ENCODE measurements around the gene ABRAXAS1. TPM values are rescaled to one million over a fixed set of nuclear protein-coding genes. Genes with fewer than 3 reads are reported as not detected.

The ABRAXAS1 gene
- total and polyA plus RNA-seq, 7 donors: 5.8 to 29.6 (median 12.5) TPM

DNA sequence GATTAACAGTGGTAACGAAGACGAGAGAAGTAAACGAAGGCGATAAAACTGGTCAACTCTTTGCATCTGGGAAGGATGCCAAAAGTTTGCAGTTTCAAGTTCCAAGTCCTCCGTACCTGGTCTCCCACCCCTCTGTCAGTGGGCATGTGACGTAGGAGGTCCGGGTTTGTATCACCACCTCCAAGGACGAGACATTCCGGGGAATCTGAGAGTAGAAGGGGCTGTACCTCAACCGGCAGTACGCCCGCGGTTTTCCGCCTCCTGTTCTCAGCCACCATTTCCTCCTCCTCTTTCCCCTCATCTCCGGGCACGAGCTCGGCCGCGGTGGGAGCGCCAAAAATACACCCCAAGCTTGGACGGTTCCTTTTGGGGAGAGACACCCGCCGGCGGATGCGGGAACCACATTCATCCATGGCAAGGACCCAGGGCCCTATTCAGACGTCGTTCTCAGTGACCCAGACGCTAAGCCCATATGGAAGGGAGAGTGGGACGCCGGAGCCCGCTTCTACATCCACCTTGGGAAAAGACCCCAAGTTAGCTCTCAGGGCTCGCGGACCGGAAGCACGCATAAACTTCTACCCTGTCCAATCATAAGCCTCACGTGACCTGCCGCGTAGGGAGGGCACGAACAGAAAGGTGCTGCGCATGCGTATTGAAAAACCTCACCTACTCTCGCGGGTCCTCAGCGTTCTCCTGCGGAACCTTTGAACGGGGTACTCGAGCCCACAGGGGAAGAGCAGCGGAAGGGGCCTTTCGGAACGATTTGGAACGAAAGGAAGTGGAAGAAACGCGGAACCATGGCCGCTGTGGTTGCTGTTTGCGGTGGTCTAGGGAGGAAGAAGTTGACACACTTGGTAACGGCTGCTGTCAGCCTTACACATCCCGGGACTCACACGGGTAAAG lies 29.4 kb downstream of the ABRAXAS1 start, which contains the start of the genes HELQ and MRPS18C:
HELQ (minus strand) TSS at position 543 of the 903 bp plus-strand sequence; CDS start at position 413, 130 bp downstream.
MRPS18C (plus strand) TSS at position 778 of the 903 bp plus-strand sequence; CDS start at position 798, 20 bp downstream.
- DNase-seq: peak; percentile 99
- intact Hi-C loops (cut with DNase I): loop anchor here (1.0 to 10.0 kb wide), 5 partner anchors 29 to 1081 kb away; partner anchors contain the start of gene HNRNPD
- no peaks in the 10 kb centered on the region for H3K9me3 ChIP-seq
- H3K27ac ChIP-seq: peak within 1 kb of the TSS; percentile 96 to 99 (median 98)
- peak within 1 kb of the TSS; percentile 80 to 86 (median 84) for H3K4me3 ChIP-seq
- peaks cover 0 to 53% (median 14%) of the 10 kb centered on the region in 4 donors for H3K36me3 ChIP-seq
- WGBS, 2 donors: 0 to 1% methylated on average over 58 of the region's 58 CpGs
- TF ChIP-seq EP300 (IDR thresholded peaks at IDR 0.05) (peak in 1 of 4 donors; percentile 20), POLR2AphosphoS5 (IDR thresholded peaks at IDR 0.05) (peak; percentile 81 to 92 (median 88)), POLR2A (IDR thresholded peaks at IDR 0.05) (peak; percentile 45 to 66)
- TF ChIP-seq, protein P1, sequence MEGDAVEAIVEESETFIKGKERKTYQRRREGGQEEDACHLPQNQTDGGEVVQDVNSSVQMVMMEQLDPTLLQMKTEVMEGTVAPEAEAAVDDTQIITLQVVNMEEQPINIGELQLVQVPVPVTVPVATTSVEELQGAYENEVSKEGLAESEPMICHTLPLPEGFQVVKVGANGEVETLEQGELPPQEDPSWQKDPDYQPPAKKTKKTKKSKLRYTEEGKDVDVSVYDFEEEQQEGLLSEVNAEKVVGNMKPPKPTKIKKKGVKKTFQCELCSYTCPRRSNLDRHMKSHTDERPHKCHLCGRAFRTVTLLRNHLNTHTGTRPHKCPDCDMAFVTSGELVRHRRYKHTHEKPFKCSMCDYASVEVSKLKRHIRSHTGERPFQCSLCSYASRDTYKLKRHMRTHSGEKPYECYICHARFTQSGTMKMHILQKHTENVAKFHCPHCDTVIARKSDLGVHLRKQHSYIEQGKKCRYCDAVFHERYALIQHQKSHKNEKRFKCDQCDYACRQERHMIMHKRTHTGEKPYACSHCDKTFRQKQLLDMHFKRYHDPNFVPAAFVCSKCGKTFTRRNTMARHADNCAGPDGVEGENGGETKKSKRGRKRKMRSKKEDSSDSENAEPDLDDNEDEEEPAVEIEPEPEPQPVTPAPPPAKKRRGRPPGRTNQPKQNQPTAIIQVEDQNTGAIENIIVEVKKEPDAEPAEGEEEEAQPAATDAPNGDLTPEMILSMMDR (IDR thresholded peaks at IDR 0.05): peak in 2 of 4 experiments; percentile 13 to 48
- H3K4me1 ChIP-seq: peaks cover 0 to 32% (median 22%) of the 10 kb centered on the region in 4 donors
- H3K27me3 ChIP-seq: no peaks in the 10 kb centered on the region

DNA sequence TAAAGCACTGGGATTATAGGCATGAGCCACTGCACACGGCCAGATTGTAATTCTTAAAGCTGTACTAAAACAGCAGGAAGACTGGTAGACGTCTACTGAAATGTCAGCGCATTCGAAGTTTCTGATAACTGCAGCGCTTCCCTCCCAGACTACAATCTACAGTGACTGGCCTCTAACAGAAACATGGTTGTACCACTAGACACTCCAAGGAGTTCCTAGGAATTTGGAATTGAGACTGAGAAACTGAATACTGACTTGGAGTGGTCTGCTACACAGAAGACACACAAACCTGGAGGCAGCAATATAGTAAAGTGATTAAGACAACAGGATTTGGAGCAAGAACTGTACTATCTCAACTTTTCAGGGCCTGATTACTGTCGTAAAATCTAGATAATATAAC lies 30.2 kb downstream of the ABRAXAS1 start:
- TF ChIP-seq, protein P1 (IDR thresholded peaks at IDR 0.05): no peak
- TF ChIP-seq EP300 (IDR thresholded peaks at IDR 0.05): no peak
- intact Hi-C loops (cut with DNase I): loop anchor here (5.0 to 10.0 kb wide), 4 partner anchors 167 to 1080 kb away; partner anchors contain the start of gene HNRNPD
- Histone ChIP-seq H3K27me3 (no peaks in the 10 kb centered on the region), H3K4me3 (peak overlapping the region; percentile 80 to 86 (median 84)), H3K36me3 (peaks cover 0 to 44% (median 6%) of the 10 kb centered on the region in 4 donors), H3K4me1 (peaks cover 0 to 32% (median 22%) of the 10 kb centered on the region in 4 donors), H3K27ac (peak overlapping the region; percentile 96 to 99 (median 98)), H3K9me3 (no peaks in the 10 kb centered on the region)
- DNase-seq: no peak
- WGBS, 2 donors: 6 to 17% methylated on average over 6 of the region's 6 CpGs

DNA sequence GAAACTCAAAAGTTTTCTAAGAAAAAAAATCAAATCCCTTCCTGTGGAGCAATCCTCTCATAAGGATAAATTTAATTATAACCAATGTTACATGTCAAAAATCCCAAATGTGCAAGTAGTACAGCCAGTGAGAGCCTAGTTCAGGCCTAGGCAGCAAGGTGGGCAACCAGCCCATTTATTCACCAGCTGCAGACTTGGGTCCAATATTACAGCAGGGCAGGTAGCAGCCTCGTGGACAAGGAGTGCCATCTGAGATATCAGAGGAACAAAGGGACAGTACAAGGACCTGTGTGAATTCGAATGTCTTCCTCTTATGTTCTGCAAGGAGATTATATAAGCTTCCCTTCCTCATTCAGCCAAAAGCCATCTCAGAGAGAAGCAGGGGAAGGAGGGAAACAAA lies 35.9 kb downstream of the ABRAXAS1 start:
- H3K4me1 ChIP-seq: peaks cover 0 to 5% (median 3%) of the 10 kb centered on the region in 4 donors
- peaks cover 0 to 43% (median 0%) of the 10 kb centered on the region in 4 donors for H3K36me3 ChIP-seq
- no peak overlapping the region for H3K27ac ChIP-seq
- H3K4me3 ChIP-seq: no peak overlapping the region
- 40 to 57% methylated on average over 2 of the region's 2 CpGs for WGBS, 2 donors
- intact Hi-C loops (cut with DNase I): no loop called here
- DNase-seq: no peak
- TF ChIP-seq, protein P1 (IDR thresholded peaks at IDR 0.05): no peak
- TF ChIP-seq POLR2AphosphoS5 (IDR thresholded peaks at IDR 0.05) (no peak), POLR2A (IDR thresholded peaks at IDR 0.05) (no peak), EP300 (IDR thresholded peaks at IDR 0.05) (no peak)
- no peaks in the 10 kb centered on the region for H3K27me3 ChIP-seq
- H3K9me3 ChIP-seq: no peaks in the 10 kb centered on the region

DNA sequence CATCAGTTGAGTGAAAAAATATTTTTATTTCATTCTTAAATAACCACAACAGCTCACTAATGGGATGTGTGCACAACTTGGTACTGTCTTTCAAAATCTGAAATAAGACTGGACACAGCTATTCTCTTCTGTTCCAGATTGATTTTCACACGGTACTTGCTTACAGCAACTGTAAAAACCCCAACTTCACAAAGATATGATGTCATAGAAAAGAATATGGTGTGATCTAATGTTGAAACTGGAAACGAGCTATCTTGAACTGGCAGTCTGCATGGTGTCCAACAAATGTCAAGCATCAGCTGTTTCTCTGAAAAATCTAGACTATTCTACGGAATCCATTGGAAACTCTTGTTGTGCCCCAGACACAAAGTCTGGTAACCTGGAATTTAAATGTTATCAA lies 44.0 kb downstream of the ABRAXAS1 start:
- intact Hi-C loops (cut with DNase I): no loop called here
- Histone ChIP-seq H3K36me3 (peaks cover 0 to 81% (median 14%) of the 10 kb centered on the region in 4 donors), H3K27me3 (no peaks in the 10 kb centered on the region), H3K9me3 (no peaks in the 10 kb centered on the region), H3K27ac (no peak overlapping the region), H3K4me1 (no peaks in the 10 kb centered on the region), H3K4me3 (no peak overlapping the region)
- DNase-seq: no peak
- no peak for TF ChIP-seq POLR2A (IDR thresholded peaks at IDR 0.05)
- no peak for TF ChIP-seq POLR2AphosphoS5 (IDR thresholded peaks at IDR 0.05)
- TF ChIP-seq EP300 (IDR thresholded peaks at IDR 0.05): no peak
- TF ChIP-seq, protein P1 (IDR thresholded peaks at IDR 0.05): no peak
- 79 to 80% methylated on average over 3 of the region's 3 CpGs for WGBS, 2 donors

Data from sigmoid colon (tissue), 7 donors.